Esophagus squamous epithelium (tissue), 5 donors: ENCODE data around the gene PDZRN3. TPM values are rescaled to one million over a fixed set of nuclear protein-coding genes. Genes with fewer than 3 reads are reported as not detected.
A peak's percentile ranks its signal among the peaks of the same experiment; 100 is the strongest.

Experiments used
- DNase-seq: peaks from one replicate; lab custom pipeline; 2025; lab: John Stamatoyannopoulos, UW
- H3K27ac ChIP-seq, 4 donors: fragments of 200-600 bp; sonication (generic); one replicate each; pipeline ENCODE4 v1.5.1; 2016 to 2019; ENCODE audit warnings: mild to moderate bottlenecking in 1 of 4
- H3K27me3 ChIP-seq, 4 donors: fragments of 200-600 bp; sonication (generic); 1 replicate in 3 of 4; 2 replicates in 1 of 4; pipeline versions ENCODE4 v1.5.1 to v1.6.0; 2017 to 2021; ENCODE audit warnings: antibody characterized with exemption in 1 of 4
- H3K36me3 ChIP-seq, 3 donors: fragments of 200-600 bp; sonication (generic); one replicate each; pipeline ENCODE4 v1.5.1; 2016 to 2019
- H3K4me1 ChIP-seq, 3 donors: fragments of 200-600 bp; sonication (generic); one replicate each; pipeline ENCODE4 v1.5.1; 2017 to 2019
- H3K4me3 ChIP-seq, 4 donors: fragments of 200-600 bp; sonication (generic); 1 replicate in 3 of 4; 2 replicates in 1 of 4; pipeline ENCODE4 v1.5.1; 2016 to 2019; ENCODE audit warnings: mild to moderate bottlenecking in 2 of 4, moderate library complexity in 1 of 4
- H3K9me3 ChIP-seq, 3 donors: fragments of 200-600 bp; sonication (generic); one replicate each; pipeline ENCODE4 v1.5.1; 2016 to 2019
- CTCF ChIP-seq, 6 experiments: fragments of 450-650 bp in 4 of 6; fragments of 200-600 bp in 2 of 6; sonication (generic) in 2 of 6; IDR thresholded peaks; one replicate each; pipeline ENCODE4 v1.5.1; 2016 to 2019; ENCODE audit warnings: antibody characterized with exemption in 6 of 6, mild to moderate bottlenecking in 4 of 6, moderate library complexity in 4 of 6
- POLR2A ChIP-seq, 4 donors: fragments of 450-650 bp; IDR thresholded peaks; one replicate each; pipeline ENCODE4 v1.6.1; 2017; ENCODE audit warnings: antibody characterized with exemption in 4 of 4, mild to moderate bottlenecking in 4 of 4, moderate library complexity in 3 of 4
- WGBS, 2 donors: methylation state at CpG; one replicate each; pipeline ENCODE4 v1.1.5; 2018; 5-methylcytosine and 5-hydroxymethylcytosine counted together
- intact Hi-C: fragments of 100-400 bp; cut with DNase I; formaldehyde crosslinking; loops from one replicate; pipeline ENCODE4 v1.15.0; 2022
- total RNA-seq, 4 donors: library from RNA; depleted of rRNA; stranded (reverse); fragments of >200 nt; gene quantifications; one replicate each; pipeline ENCODE4 v1.1.0, GENCODE V29; 2016
- donor health status: DM: yes; HTN: yes; CAD: no.

PDZRN3 gene
- total RNA-seq, 4 donors from 2014 or later, result 22.1 to 54.9 (median 38.9) TPM

GRCh38 chr3:73510334-73510733 is 114.4 kb downstream of the PDZRN3 start:
- 78 to 79% methylated on average over 4 of the region's 4 CpGs for WGBS, 2 donors
- H3K4me3 ChIP-seq, result no peak overlapping the region
- TF ChIP-seq POLR2A (IDR thresholded peaks at IDR 0.05), result no peak
- no peak for TF ChIP-seq CTCF (IDR thresholded peaks at IDR 0.05)
- DNase-seq, result no peak
- H3K27me3 ChIP-seq, result no peaks in the 10 kb centered on the region
- peaks cover 0 to 63% (median 6%) of the 10 kb centered on the region in 3 donors for H3K4me1 ChIP-seq
- intact Hi-C loops, result loop anchor here (10.0 kb wide), 1 partner anchor 114 kb away; the partner anchor contains the start of gene PDZRN3
- peak overlapping the region in 3 of 4 donors; percentile 56 to 81 (median 72) for H3K27ac ChIP-seq
- H3K36me3 ChIP-seq, result no peaks in the 10 kb centered on the region
- H3K9me3 ChIP-seq, result no peaks in the 10 kb centered on the region

- WGBS, 2 donors, result 61 to 66% methylated on average over 7 of the region's 7 CpGs
- intact Hi-C loops, result loop anchor here (10.0 kb wide), 2 partner anchors 115 to 335 kb away; partner anchors contain the start of gene PDZRN3
- H3K4me3 ChIP-seq, result no peak overlapping the region
- H3K4me1 ChIP-seq, result peaks cover 0 to 63% (median 6%) of the 10 kb centered on the region in 3 donors
- H3K27me3 ChIP-seq, result no peaks in the 10 kb centered on the region
- no peak for TF ChIP-seq CTCF (IDR thresholded peaks at IDR 0.05)
- no peak for TF ChIP-seq POLR2A (IDR thresholded peaks at IDR 0.05)
- H3K36me3 ChIP-seq, result no peaks in the 10 kb centered on the region
- DNase-seq, result no peak
- no peaks in the 10 kb centered on the region for H3K9me3 ChIP-seq
- peak overlapping the region in 3 of 4 donors; percentile 56 to 81 (median 72) for H3K27ac ChIP-seq
Observed at GRCh38 chr3:73509816-73510215, 114.9 kb downstream of the PDZRN3 start.

GRCh38 chr3:73509066-73509465 is 115.7 kb downstream of the PDZRN3 start:
- Histone ChIP-seq H3K27me3 (no peaks in the 10 kb centered on the region), H3K4me3 (no peak overlapping the region), H3K9me3 (no peaks in the 10 kb centered on the region), H3K27ac (peak overlapping the region in 3 of 4 donors; percentile 56 to 81 (median 72)), H3K36me3 (no peaks in the 10 kb centered on the region), H3K4me1 (peaks cover 0 to 63% (median 6%) of the 10 kb centered on the region in 3 donors)
- intact Hi-C loops, result loop anchor here (10.0 kb wide), 1 partner anchor 336 kb away; no protein-coding TSS in a partner anchor
- WGBS, 2 donors, result 67 to 74% methylated on average over 5 of the region's 5 CpGs
- DNase-seq, result no peak
- TF ChIP-seq POLR2A (IDR thresholded peaks at IDR 0.05) (no peak), CTCF (IDR thresholded peaks at IDR 0.05) (no peak)

GRCh38 chr3:73508330-73508954 is 116.3 kb downstream of the PDZRN3 start:
- TF ChIP-seq POLR2A (IDR thresholded peaks at IDR 0.05) (no peak), CTCF (IDR thresholded peaks at IDR 0.05) (peak; percentile 49 to 77 (median 70))
- no peaks in the 10 kb centered on the region for H3K9me3 ChIP-seq
- no peak overlapping the region for H3K4me3 ChIP-seq
- no peak for DNase-seq
- peak overlapping the region in 3 of 4 donors; percentile 56 to 81 (median 72) for H3K27ac ChIP-seq
- no peaks in the 10 kb centered on the region for H3K36me3 ChIP-seq
- intact Hi-C loops, result loop anchor here (10.0 kb wide), 1 partner anchor 336 kb away; no protein-coding TSS in a partner anchor
- H3K4me1 ChIP-seq, result peaks cover 0 to 57% (median 6%) of the 10 kb centered on the region in 3 donors
- 5 to 14% methylated on average over 6 of the region's 6 CpGs for WGBS, 2 donors
- H3K27me3 ChIP-seq, result no peaks in the 10 kb centered on the region

- H3K27me3 ChIP-seq, result no peaks in the 10 kb centered on the region
- no peaks in the 10 kb centered on the region for H3K36me3 ChIP-seq
- H3K4me3 ChIP-seq, result no peak overlapping the region
- no peak overlapping the region for H3K27ac ChIP-seq
- WGBS, 2 donors, result 65 to 79% methylated on average over 4 of the region's 4 CpGs
- TF ChIP-seq POLR2A (IDR thresholded peaks at IDR 0.05) (no peak), CTCF (IDR thresholded peaks at IDR 0.05) (no peak)
- peaks cover 0 to 35% (median 6%) of the 10 kb centered on the region in 3 donors for H3K4me1 ChIP-seq
- H3K9me3 ChIP-seq, result no peaks in the 10 kb centered on the region
- DNase-seq, result no peak
- intact Hi-C loops, result loop anchor here (10.0 kb wide), 1 partner anchor 340 kb away; no protein-coding TSS in a partner anchor
Observed at GRCh38 chr3:73504852-73505251, 119.9 kb downstream of the PDZRN3 start.
